Transverse colon (tissue), 4 donors: ENCODE results near the gene LRRC3. TPM values are rescaled to one million over a fixed set of nuclear protein-coding genes. Genes with fewer than 3 reads are reported as not detected.

ENCODE experiments used
- DNase-seq: peaks from one replicate; pipeline ENCODE4 v3.0.0-alpha.2; 2019
- H3K27ac ChIP-seq, 4 donors: fragments of 200-600 bp; sonication (generic); 2 replicates each; pipeline ENCODE4 v1.5.1; 2016 to 2018; ENCODE audit warnings: inconsistent platforms in 4 of 4
- H3K27me3 ChIP-seq: fragments of 200-600 bp; sonication (generic); 2 replicates; pipeline ENCODE4 v1.5.1; 2017; ENCODE audit warnings: inconsistent platforms
- H3K36me3 ChIP-seq, 4 donors: fragments of 200-600 bp; sonication (generic); 2 replicates each; pipeline ENCODE4 v1.5.1; 2017 to 2019; ENCODE audit warnings: inconsistent platforms in 4 of 4
- H3K4me1 ChIP-seq, 4 donors: fragments of 200-600 bp; sonication (generic); 2 replicates each; pipeline ENCODE4 v1.5.1; 2017 to 2020; ENCODE audit warnings: inconsistent platforms in 4 of 4
- H3K4me3 ChIP-seq, 4 donors: fragments of 200-600 bp; sonication (generic); 1 replicate in 1 of 4; 2 replicates in 3 of 4; pipeline versions ENCODE4 v1.5.1 to v1.6.1; 2017 to 2019; ENCODE audit warnings: inconsistent platforms in 4 of 4
- H3K9me3 ChIP-seq, 2 donors: fragments of 200-600 bp; sonication (generic); 2 replicates each; pipeline ENCODE4 v1.5.1; 2017 to 2019; ENCODE audit warnings: inconsistent platforms in 2 of 2
- CTCF ChIP-seq, 5 experiments: fragments of 200-600 bp in 3 of 5; fragments of 450-650 bp in 2 of 5; sonication (generic) in 3 of 5; IDR thresholded peaks; 1 replicate in 2 of 5; 2 replicates in 3 of 5; pipeline ENCODE4 v1.5.1; 2016 to 2017; ENCODE audit warnings: antibody characterized with exemption in 5 of 5, inconsistent platforms in 3 of 5, mild to moderate bottlenecking in 2 of 5, moderate library complexity in 1 of 5
- EP300 ChIP-seq: sonication (generic); formaldehyde crosslinking; IDR thresholded peaks from one replicate; pipeline ENCODE4 v1.6.1; 2017; ENCODE audit warnings: antibody characterized with exemption, low read depth
- POLR2A ChIP-seq: fragments of 450-650 bp; IDR thresholded peaks from one replicate; pipeline ENCODE4 v1.6.1; 2016; ENCODE audit warnings: antibody characterized with exemption, mild to moderate bottlenecking, moderate library complexity
- POLR2AphosphoS5 ChIP-seq, 3 donors: sonication (generic); formaldehyde crosslinking; IDR thresholded peaks; one replicate each; pipeline ENCODE4 v1.6.1; 2016; ENCODE audit warnings: antibody characterized with exemption in 3 of 3
- WGBS, 2 donors: methylation state at CpG; one replicate each; pipeline ENCODE4 v1.1.5; 2018; ENCODE audit warnings: low coverage in 1 of 2; 5-methylcytosine and 5-hydroxymethylcytosine counted together
- in situ Hi-C, 4 donors: fragments of 200-750 bp; cut with MboI; loops; one replicate each; pipeline versions ENCODE4 v1.15.0 to v1.15.1; 2017; ENCODE audit warnings: low sequenced_read_pairs in 3 of 4, low pct_ligation_motif_present in 1 of 4, low pct_unique_long_range_greater_than_20kb in 1 of 4
- intact Hi-C: fragments of 100-400 bp; cut with DNase I; formaldehyde crosslinking; loops from one replicate; pipeline ENCODE4 v1.15.1; 2023; ENCODE audit warnings: low total_unique reads
- total RNA-seq, 4 donors: library from RNA; depleted of rRNA; stranded (reverse); fragments of >200 nt; gene quantifications; one replicate each; pipeline ENCODE4 v1.1.0, GENCODE V29; 2016

Gene LRRC3
- total RNA-seq, 4 donors from 2014 or later: 4.4 to 6.7 (median 5.1) TPM

DNA sequence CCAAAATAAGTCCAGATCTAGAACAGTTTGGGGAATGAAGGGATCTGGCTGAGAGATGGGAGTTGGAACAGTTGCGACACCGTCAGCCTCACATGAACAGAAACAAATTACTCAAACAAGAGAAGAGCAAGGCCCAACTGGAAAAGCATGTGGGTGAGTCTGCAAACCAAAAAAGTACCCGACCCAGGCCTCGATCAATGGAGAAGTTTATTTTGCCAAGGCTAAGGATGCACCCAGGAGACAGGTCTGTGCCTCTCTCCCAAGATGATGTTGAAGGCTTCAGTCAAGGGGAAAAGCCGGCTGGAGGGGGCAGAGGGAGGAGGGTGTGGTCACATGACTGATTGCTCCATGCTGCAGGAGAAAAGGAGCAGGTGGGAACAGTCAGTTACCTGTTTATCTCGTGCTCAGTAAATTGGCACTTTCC, 42.4 kb downstream of the LRRC3 start:
- no peak overlapping the region for H3K27ac ChIP-seq
- H3K27me3 ChIP-seq: peaks cover 25% of the 10 kb centered on the region
- H3K36me3 ChIP-seq: no peaks in the 10 kb centered on the region
- peaks cover 0 to 10% (median 0%) of the 10 kb centered on the region in 4 donors for H3K4me1 ChIP-seq
- H3K9me3 ChIP-seq: peaks cover under 1 to 5% of the 10 kb centered on the region in 2 donors
- WGBS, 2 donors: 47 to 65% methylated on average over 4 to 6 of the region's 6 CpGs
- in situ Hi-C loops: no loop called here
- intact Hi-C loops: no loop called here
- TF ChIP-seq EP300 (no peak), POLR2A (no peak), POLR2AphosphoS5 (IDR thresholded peaks at IDR 0.05) (no peak), CTCF (IDR thresholded peaks at IDR 0.05) (no peak)
- DNase-seq: no peak
- no peak overlapping the region for H3K4me3 ChIP-seq

DNA sequence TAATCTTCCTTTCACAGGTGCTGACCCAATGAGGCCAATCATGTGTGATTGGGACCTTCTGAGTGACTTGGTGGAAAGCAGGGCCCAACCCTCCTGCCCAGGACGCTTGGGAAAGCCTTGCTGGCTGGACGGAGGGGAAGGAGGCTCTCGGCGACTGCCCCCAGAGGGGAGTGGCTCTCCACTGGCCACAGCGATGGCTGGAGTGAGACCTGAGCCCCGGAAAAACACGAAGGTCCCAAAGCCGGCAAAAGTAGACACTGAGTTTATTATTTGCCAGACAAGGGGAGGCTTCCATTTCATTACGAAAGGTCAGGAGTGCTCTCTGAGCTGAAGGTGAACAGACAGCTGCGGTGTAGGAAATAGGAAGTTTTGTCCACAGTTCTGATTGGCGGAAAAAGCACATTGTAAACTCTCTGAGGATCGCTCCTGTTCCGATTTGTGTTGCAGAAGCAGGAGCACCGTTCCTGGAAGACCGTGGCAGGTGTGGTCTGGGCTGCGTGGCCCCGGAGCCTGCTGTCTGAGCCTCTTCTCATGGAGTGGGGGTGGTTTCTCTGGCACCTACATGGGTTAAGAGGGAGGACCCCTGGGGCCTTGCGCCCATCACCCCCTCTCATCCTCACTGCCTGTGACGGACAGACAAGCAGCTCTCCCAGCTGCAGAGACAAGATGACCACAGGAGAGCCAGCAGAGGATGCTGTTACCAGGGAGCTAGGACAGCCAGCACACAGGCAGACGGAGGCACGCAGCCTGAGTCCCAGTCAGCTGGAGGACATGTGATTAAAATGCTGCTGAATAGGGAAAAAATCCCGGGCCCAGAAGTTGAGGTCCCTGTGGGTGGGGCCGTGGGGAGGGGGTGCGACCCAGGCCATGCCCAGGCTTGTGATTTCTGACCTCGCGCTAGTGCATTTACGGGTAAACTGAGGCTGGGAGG, 43.2 kb downstream of the LRRC3 start:
- Histone ChIP-seq H3K4me3 (no peak overlapping the region), H3K9me3 (no peaks in the 10 kb centered on the region), H3K4me1 (peaks cover 0 to 10% (median 0%) of the 10 kb centered on the region in 4 donors), H3K36me3 (no peaks in the 10 kb centered on the region), H3K27me3 (peaks cover 25% of the 10 kb centered on the region), H3K27ac (no peak overlapping the region)
- intact Hi-C loops (no loop called here), in situ Hi-C loops (no loop called here)
- TF ChIP-seq POLR2A (no peak), CTCF (IDR thresholded peaks at IDR 0.05) (no peak), POLR2AphosphoS5 (IDR thresholded peaks at IDR 0.05) (no peak), EP300 (no peak)
- 53% methylated on average over 27 of the region's 27 CpGs; no CpG with 5 or more reads in 1 of the 2 donors for WGBS, 2 donors
- DNase-seq: no peak

GRCh38 chr21:44499211-44499560, 43.9 kb downstream of the LRRC3 start:
- in situ Hi-C loops: no loop called here
- TF ChIP-seq EP300 (no peak), POLR2AphosphoS5 (IDR thresholded peaks at IDR 0.05) (no peak), POLR2A (no peak), CTCF (IDR thresholded peaks at IDR 0.05) (no peak)
- Histone ChIP-seq H3K27me3 (peaks cover 25% of the 10 kb centered on the region), H3K36me3 (no peaks in the 10 kb centered on the region), H3K27ac (no peak overlapping the region), H3K4me1 (peaks cover 0 to 10% (median 0%) of the 10 kb centered on the region in 4 donors), H3K9me3 (no peaks in the 10 kb centered on the region), H3K4me3 (no peak overlapping the region)
- WGBS, 2 donors: 30% methylated on average over 18 of the region's 18 CpGs; no CpG with 5 or more reads in 1 of the 2 donors
- peak; percentile 27 for DNase-seq
- intact Hi-C loops: no loop called here

DNA sequence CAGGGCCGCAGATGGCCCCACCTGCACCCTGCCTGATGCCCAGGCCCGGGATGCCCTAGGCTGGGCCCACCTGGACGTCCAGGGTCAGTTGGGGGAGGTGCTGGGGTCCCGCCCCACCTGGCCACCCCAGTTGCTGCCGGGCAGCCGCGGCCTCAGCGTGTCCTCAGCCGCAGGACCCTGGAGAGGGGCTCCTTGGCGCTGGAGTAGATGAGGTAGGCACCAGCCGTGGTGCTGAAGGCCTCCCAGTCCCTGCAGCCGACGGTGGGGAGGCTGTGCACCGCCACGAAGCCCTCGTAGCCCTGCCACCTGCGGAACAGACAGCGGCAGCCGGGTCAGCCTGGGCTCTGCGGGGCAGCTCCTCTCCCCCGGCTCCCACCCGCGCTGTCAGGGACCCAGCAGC, 44.3 kb downstream of the LRRC3 start:
- TF ChIP-seq POLR2A: no peak
- TF ChIP-seq EP300: no peak
- TF ChIP-seq CTCF (IDR thresholded peaks at IDR 0.05): no peak
- TF ChIP-seq POLR2AphosphoS5 (IDR thresholded peaks at IDR 0.05): no peak
- intact Hi-C loops: no loop called here
- DNase-seq: no peak
- in situ Hi-C loops: loop anchor here in 2 of 4 donors (10.0 to 25.0 kb wide), 2 partner anchors 288 to 295 kb away; no protein-coding TSS in a partner anchor
- Histone ChIP-seq H3K4me3 (no peak overlapping the region), H3K27me3 (peaks cover 25% of the 10 kb centered on the region), H3K4me1 (peaks cover 0 to 10% (median 0%) of the 10 kb centered on the region in 4 donors), H3K36me3 (no peaks in the 10 kb centered on the region), H3K9me3 (no peaks in the 10 kb centered on the region), H3K27ac (no peak overlapping the region)
- 88% methylated on average over 9 of the region's 23 CpGs; no CpG with 5 or more reads in 1 of the 2 donors for WGBS, 2 donors
